SHP77 treated with DMSO at 0.1 percent for 48 hours (cell line): Measurements from ENCODE around the gene USP32.
"Not testable (repeated sequence)": the region's sequence is repeated elsewhere in the genome, so short reads cannot be mapped to it uniquely, and the experiment has no call there.

Experiments
- DNase-seq: peaks from one replicate; lab custom pipeline; 2025; lab: John Stamatoyannopoulos, UW

The USP32 gene

DNA sequence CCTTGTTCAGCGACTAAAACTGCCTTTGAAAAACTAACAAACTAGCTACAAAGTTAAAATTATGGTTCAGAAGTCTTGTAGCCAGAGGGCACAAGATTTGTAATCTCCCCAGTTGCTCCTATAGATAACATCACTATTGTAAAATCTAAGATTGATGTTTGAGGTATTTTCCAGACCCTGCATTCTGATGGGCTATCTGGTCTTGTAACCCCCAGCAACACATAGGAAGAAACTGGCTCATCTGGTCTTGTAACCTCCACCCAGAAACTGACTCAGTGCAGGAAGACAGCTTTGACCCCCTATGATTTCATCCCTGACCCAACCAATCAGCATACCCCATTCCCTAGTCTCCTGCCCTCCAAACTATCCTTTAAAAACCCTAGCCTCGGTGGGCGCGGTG lies 18.1 kb upstream of the USP32 start:
- no peak for DNase-seq

DNA sequence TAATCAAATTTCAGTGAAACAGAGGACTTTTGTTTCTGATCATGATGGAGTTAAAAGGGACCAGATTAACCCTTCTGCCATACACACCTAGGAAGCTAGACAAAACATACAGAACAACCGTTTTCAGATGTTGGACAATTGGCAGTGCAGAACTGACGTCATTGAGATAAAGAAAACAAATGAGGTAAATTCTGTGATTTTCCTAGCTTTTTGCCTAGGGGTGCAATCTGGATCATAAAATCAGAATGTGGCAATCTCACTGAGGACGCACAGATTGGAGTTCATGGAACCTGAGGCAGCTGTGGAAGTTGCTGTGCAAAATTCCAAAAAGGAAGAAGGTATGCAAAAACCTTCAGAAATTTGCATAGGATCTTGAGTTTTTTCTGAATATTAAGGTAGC lies 15.0 kb upstream of the USP32 start:
- DNase-seq, result no peak

- no peak for DNase-seq
These were observed 12.0 kb upstream of the USP32 start for GRCh38 chr17:60403962-60404361.

DNA sequence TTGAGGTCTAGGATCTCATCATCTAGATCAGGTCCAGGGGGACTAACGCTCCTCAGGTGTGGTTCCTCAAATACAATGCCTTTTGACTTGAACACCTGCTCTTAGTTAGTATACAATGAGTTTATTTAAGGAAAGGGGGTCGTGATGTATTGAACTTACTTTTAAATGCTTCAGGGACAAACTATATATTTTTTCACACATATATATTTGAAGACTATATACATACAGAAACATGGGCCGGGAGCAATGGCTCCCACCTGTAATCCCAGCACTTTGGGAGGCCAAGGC lies 11.5 kb upstream of the USP32 start:
- DNase-seq, result no peak

DNA sequence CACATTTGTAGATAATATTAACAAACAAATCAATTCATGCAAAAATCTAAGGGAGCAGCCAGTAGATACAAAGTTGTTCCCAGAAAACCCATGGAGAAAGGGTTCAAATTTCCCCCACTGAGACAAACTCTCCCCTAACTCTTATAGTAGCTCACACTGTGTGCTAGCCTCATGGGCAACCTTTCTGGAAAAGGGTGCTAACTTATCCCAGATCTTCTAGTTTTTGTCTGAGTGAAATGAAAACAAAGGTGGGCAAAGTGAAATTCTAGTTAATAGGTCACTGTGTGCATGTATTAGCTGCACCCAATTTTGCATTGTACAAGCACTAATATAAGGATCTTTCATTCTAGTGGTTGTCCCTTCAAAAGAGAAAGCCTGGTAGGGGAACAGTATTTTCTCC lies 9.9 kb upstream of the USP32 start:
- no peak for DNase-seq

DNA sequence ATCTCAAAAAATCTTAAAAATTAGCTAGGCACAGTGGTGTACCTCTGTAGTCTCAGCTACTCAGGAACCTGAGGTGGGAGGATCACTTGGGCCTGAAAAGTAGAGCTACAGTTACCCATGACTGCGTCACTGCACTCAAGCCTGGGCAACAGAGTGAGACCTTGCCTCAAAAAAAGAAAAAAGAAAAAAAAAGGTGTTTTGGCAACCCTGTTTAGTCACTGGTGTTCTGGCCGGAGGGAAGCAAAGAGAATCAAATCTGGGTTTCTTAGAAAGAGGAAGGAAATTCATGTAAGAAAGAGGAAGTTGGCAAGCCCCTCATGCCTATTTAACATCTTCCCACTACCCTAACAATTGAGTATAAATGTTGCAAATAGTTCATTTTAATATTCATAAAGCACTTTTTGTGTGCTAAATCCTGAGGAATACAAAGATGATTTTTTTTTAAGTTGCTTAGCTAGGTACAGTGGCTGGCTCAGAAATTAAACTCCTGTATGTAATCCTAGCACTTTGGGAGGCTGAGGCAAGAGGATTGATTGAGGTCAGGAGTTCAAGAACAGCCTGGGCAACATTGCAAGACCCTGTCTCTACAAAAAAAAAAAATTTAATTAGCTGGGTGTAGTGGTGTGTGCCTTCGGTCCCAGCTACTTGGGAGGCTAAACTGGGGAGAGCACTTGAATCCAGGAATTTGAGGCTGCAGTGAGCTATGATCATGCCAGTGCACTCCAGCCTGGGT lies 6.5 kb upstream of the USP32 start:
- no peak for DNase-seq

DNA sequence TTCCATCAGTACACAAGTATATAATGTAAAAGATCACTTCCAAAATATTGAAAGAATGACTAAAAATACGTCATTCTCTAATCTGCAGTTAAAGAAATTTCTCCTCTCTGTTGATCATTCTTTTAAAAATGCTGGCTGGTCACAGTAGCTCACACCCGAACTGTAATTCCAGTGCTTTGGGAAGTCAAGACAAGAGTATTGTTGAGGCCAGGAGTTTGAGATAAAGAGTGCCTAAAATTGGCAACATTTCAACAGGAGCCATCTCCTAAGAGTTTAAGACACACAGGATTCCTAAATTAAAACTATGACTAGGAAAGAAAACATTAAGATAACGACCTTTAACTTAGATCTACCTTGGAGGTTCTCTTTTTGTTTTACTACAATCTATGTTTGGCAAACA lies 4.5 kb upstream of the USP32 start:
- DNase-seq, result no peak

GRCh38 chr17:60395508-60396065 lies 3.7 kb upstream of the USP32 start:
- no peak for DNase-seq

- DNase-seq, result no peak
These were observed 2.1 kb upstream of the USP32 start for GRCh38 chr17:60393840-60394723.

- peak; percentile 30 for DNase-seq
These were observed 1.1 kb upstream of the USP32 start for GRCh38 chr17:60392845-60393702.

- no peak for DNase-seq
These were observed 377 bp downstream of the USP32 start for GRCh38 chr17:60391471-60392041.

DNA sequence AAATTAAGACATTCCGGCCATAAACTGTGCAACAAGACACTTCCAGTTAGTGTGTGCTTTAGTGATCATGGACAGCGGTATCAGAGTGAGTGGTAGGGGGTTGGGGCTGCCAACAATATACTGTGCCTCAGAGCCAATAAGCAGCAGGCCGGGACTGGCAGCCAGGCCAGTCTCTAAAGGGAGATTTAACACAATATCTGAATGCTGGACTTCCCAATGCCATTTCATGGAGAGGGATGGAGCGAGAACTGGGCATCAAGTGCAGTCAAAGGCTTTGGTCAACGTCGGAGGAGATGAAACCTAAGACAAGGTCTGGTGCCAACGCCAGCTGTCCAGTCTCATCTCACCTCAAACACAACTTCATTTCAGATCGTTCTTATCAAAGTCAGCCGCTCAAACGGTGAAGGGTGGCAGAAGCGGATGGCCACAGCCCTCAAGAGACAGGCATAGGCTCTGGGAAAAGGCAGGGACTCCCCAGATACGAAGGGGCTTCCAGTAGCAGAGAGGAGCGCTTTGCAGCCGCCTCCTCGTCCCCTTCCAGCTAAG lies 935 bp downstream of the USP32 start:
- DNase-seq, result no peak

- DNase-seq, result no peak
These were observed 1.7 kb downstream of the USP32 start for GRCh38 chr17:60390186-60390585.

DNA sequence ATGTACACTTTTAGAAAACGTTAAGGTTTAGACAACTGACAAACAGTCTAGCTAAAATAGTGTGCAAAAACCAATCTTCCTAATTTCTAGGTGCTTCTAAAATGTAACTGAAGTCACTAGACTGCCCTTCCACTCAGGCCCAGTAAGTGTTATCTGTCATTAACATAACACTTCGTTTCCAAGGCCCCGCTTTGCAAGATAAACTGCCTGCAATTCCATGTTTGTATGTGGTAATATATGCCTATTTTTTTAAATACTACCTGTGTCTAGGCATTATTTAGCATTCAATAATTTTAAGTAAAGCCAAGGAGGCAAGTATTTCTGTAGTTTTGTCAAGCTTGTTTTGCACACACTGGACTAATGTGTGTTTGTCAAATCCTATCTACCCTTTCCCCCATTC lies 3.2 kb downstream of the USP32 start:
- DNase-seq, result no peak

- DNase-seq, result no peak
These were observed 4.3 kb downstream of the USP32 start for GRCh38 chr17:60387666-60388065.

GRCh38 chr17:60386147-60387058 lies 5.5 kb downstream of the USP32 start:
- DNase-seq, result no peak

GRCh38 chr17:60384921-60385320 lies 7.0 kb downstream of the USP32 start:
- DNase-seq, result not testable (repeated sequence)

DNA sequence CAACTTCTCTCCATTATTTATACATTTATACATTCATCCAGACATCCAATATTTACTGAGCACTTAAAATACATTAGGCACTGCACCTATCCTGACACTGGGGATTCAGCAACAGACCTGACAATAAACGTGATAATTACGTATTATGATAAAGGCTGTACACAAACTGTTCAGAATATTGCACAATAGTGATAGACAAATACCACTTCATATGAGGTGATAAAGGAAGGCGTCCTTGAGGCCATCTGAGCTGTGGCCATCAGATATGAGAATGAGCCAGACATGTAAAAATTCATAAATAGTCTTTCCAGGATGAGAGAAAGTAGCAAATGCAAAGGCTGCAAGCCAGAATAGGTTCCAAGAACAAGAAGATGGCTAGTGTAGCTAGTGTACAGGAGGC lies 8.6 kb downstream of the USP32 start:
- DNase-seq, result no peak

DNA sequence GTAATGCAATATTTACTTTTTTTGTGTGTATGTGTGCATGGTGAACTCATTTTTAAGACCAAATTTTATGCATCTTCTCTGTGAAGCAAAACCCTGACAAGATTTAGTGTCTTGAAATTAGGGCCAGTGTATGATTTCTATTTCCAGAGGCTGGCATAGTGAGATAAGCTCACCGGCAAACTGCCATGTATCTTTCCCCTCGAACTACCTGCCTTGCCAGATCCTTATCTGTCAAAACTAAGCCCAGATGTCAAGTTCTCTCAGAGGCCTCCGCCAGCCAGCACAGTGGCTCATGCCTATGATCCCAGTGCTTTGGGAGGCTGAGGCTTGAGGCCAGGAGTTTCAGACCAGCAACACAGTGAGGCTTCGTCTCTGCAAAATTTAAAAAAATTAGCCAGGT lies 10.0 kb downstream of the USP32 start:
- no peak for DNase-seq

- not testable (repeated sequence) for DNase-seq
These were observed 12.5 kb downstream of the USP32 start for GRCh38 chr17:60379461-60379860.

- DNase-seq, result not testable (repeated sequence)
These were observed 13.7 kb downstream of the USP32 start for GRCh38 chr17:60378187-60378586.
